H1 (cell line): ENCODE results near the gene TAGLN2. TPM values are rescaled to one million over a fixed set of nuclear protein-coding genes. Genes with fewer than 3 reads are reported as not detected.

Source experiments
- CTCF ChIA-PET: fragments of 300-600 bp; sonication (Branson Sonifier 250); formaldehyde crosslinking; loops from one replicate; lab custom pipeline; 2021; ENCODE audit not compliant: partially characterized antibody; lab: Charles Lee
- POLR2A ChIA-PET: fragments of 300-600 bp; sonication (Branson Sonifier 250); formaldehyde crosslinking; loops from one replicate; lab custom pipeline; 2021; ENCODE audit warnings: inconsistent platforms; ENCODE audit not compliant: partially characterized antibody; lab: Charles Lee
- DNase-seq, 2 experiments: peaks; one replicate each; pipeline versions ENCODE4 v3.0.0 to v3.0.0-alpha.2; 2010 to 2022; ENCODE audit warnings: low spot score in 2 of 2, low read depth in 1 of 2, mixed read lengths in 1 of 2
- FAIRE-seq: peaks from 2 replicates; lab custom pipeline; 2011; peaks lifted over from hg19 to GRCh38; lab: Jason Lieb, UNC
- H2AFZ ChIP-seq: 2 replicates; pipeline ENCODE4 v1.8.1; 2012; ENCODE audit warnings: low read length, inconsistent platforms
- H2AK5ac ChIP-seq: 2 replicates; pipeline ENCODE4 v1.6.1; 2013; ENCODE audit warnings: low read depth, low read length
- H2BK120ac ChIP-seq: replicated peaks from 2 replicates; pipeline ENCODE3; 2013; ENCODE audit warnings: low read depth, low read length, inconsistent platforms
- H2BK12ac ChIP-seq: 2 replicates; pipeline ENCODE4 v1.6.1; 2013; ENCODE audit warnings: low read depth, low read length
- H2BK15ac ChIP-seq: 2 replicates; pipeline ENCODE4 v1.6.1; 2013; ENCODE audit warnings: low read length
- H2BK20ac ChIP-seq: 2 replicates; pipeline ENCODE4 v1.6.1; 2013; ENCODE audit warnings: low read length
- H2BK5ac ChIP-seq: 2 replicates; pipeline ENCODE4 v1.6.1; 2013; ENCODE audit warnings: low read depth, low read length
- H3K14ac ChIP-seq: 2 replicates; pipeline ENCODE4 v1.6.1; 2013; ENCODE audit warnings: inconsistent platforms; ENCODE audit not compliant: insufficient read length
- H3K18ac ChIP-seq: 2 replicates; pipeline ENCODE4 v1.6.1; 2013; ENCODE audit warnings: low read length; ENCODE audit errors: extremely low read depth
- H3K23ac ChIP-seq: 2 replicates; pipeline ENCODE4 v1.6.1; 2013; ENCODE audit warnings: inconsistent platforms; ENCODE audit not compliant: insufficient read length
- H3K23me2 ChIP-seq: 2 replicates; pipeline ENCODE4 v1.6.1; 2013; ENCODE audit warnings: low read depth, low read length
- H3K27ac ChIP-seq: 2 replicates; pipeline ENCODE4 v1.6.1; 2011; ENCODE audit warnings: low read depth, low read length, inconsistent platforms
- H3K27me3 ChIP-seq, 4 experiments: replicated peaks in 1 of 4; 1 replicate in 1 of 4; 2 replicates in 3 of 4; pipeline versions ENCODE4 v1.6.1 to v1.8.1; 2011 to 2013; ENCODE audit warnings: low read length in 3 of 4, mild to moderate bottlenecking in 3 of 4, inconsistent platforms in 2 of 4, mixed read lengths in 2 of 4, moderate library complexity in 1 of 4; ENCODE audit not compliant: control insufficient read depth in 3 of 4, insufficient read depth in 3 of 4; ENCODE audit errors: extremely low read depth in 1 of 4
- H3K36me3 ChIP-seq, 4 experiments: 2 replicates each; pipeline versions ENCODE4 v1.6.1 to v1.8.1; 2011 to 2013; ENCODE audit warnings: mild to moderate bottlenecking in 4 of 4, low read length in 3 of 4, moderate library complexity in 2 of 4, control low read depth in 1 of 4, inconsistent platforms in 1 of 4; ENCODE audit not compliant: insufficient read depth in 4 of 4, control insufficient read depth in 2 of 4
- H3K4ac ChIP-seq: replicated peaks from 2 replicates; pipeline ENCODE3; 2013; ENCODE audit warnings: low read length, low read depth, mixed read lengths, inconsistent platforms; ENCODE audit not compliant: insufficient read length
- H3K4me1 ChIP-seq, 4 experiments: replicated peaks in 1 of 4; 1 replicate in 1 of 4; 2 replicates in 3 of 4; pipeline versions ENCODE4 v1.6.1 to v1.8.1; 2011 to 2013; ENCODE audit warnings: low read length in 3 of 4, inconsistent platforms in 2 of 4, mixed read lengths in 1 of 4; ENCODE audit not compliant: insufficient read depth in 4 of 4, control insufficient read depth in 3 of 4
- H3K4me2 ChIP-seq, 2 experiments: 2 replicates each; pipeline versions ENCODE4 v1.6.1 to v1.8.1; 2011 to 2013; ENCODE audit warnings: low read depth in 2 of 2, low read length in 2 of 2, control low read depth in 1 of 2, inconsistent platforms in 1 of 2, mild to moderate bottlenecking in 1 of 2; ENCODE audit not compliant: insufficient read depth in 1 of 2
- H3K4me3 ChIP-seq, 4 experiments: fragments of 200-600, 300-600 bp in 1 of 4; sonication (generic), shearing (Covaris generic), sonication (Bioruptor Twin) in 1 of 4; 2 replicates each; pipeline versions ENCODE4 v1.5.1 to v1.8.1; 2011 to 2016; ENCODE audit warnings: low read length in 4 of 4, low read depth in 3 of 4, control low read depth in 2 of 4, inconsistent platforms in 2 of 4, mild to moderate bottlenecking in 2 of 4, mixed read lengths in 1 of 4, moderate library complexity in 1 of 4; ENCODE audit not compliant: insufficient read depth in 2 of 4; ENCODE audit errors: extremely low read depth in 1 of 4
- H3K56ac ChIP-seq: replicated peaks from 2 replicates; pipeline ENCODE3; 2013; ENCODE audit warnings: low read depth, mild to moderate bottlenecking, mixed read lengths, low read length, inconsistent platforms; ENCODE audit not compliant: insufficient read length
- H3K79me1 ChIP-seq: 2 replicates; pipeline ENCODE4 v1.6.1; 2013; ENCODE audit warnings: low read depth, low read length, control low read depth
- H3K79me2 ChIP-seq, 2 experiments: 2 replicates each; pipeline versions ENCODE4 v1.6.1 to v1.8.1; 2012 to 2013; ENCODE audit warnings: low read length in 2 of 2, mild to moderate bottlenecking in 2 of 2, inconsistent platforms in 1 of 2; ENCODE audit not compliant: insufficient read depth in 2 of 2, control insufficient read depth in 1 of 2
- H3K9ac ChIP-seq, 4 experiments: replicated peaks in 1 of 4; 1 replicate in 1 of 4; 2 replicates in 3 of 4; pipeline versions ENCODE4 v1.6.1 to v1.8.1; 2011 to 2013; ENCODE audit warnings: low read depth in 3 of 4, low read length in 3 of 4, control low read depth in 2 of 4, mild to moderate bottlenecking in 2 of 4, moderate library complexity in 2 of 4, inconsistent platforms in 1 of 4; ENCODE audit errors: extremely low read depth in 1 of 4
- H3K9me3 ChIP-seq, 2 experiments: 2 replicates each; pipeline versions ENCODE4 v1.6.1 to v1.8.1; 2012 to 2013; ENCODE audit warnings: mild to moderate bottlenecking in 2 of 2, moderate library complexity in 2 of 2, control low read depth in 1 of 2, inconsistent platforms in 1 of 2, low read depth in 1 of 2, low read length in 1 of 2, mixed read lengths in 1 of 2; ENCODE audit not compliant: insufficient read depth in 2 of 2
- H4K20me1 ChIP-seq, 2 experiments: replicated peaks in 1 of 2; 2 replicates each; pipeline versions ENCODE3 to v1.8.1; 2011 to 2013; ENCODE audit warnings: inconsistent platforms in 2 of 2, low read length in 2 of 2, mild to moderate bottlenecking in 1 of 2; ENCODE audit not compliant: insufficient read depth in 2 of 2, control insufficient read depth in 1 of 2
- H4K5ac ChIP-seq: 2 replicates; pipeline ENCODE4 v1.6.1; 2013; ENCODE audit warnings: low read length, low read depth, mixed read lengths, inconsistent platforms; ENCODE audit not compliant: insufficient read length
- H4K8ac ChIP-seq: 2 replicates; pipeline ENCODE4 v1.8.0; 2013; ENCODE audit warnings: mild to moderate bottlenecking, moderate library complexity, low read length, inconsistent platforms; ENCODE audit not compliant: insufficient read depth; ENCODE audit errors: extremely low read depth
- H4K91ac ChIP-seq: replicated peaks from 2 replicates; pipeline ENCODE3; 2013; ENCODE audit warnings: low read length, mixed read lengths, inconsistent platforms; ENCODE audit not compliant: insufficient read length
- CBX5 ChIP-seq: fragments of 300-800, 300-1000 bp; sonication (generic); IDR thresholded peaks from 2 replicates; pipeline ENCODE4 v1.7.1; 2016; ENCODE audit warnings: antibody characterized with exemption, low read length, low read depth
- YY1 ChIP-seq: IDR thresholded peaks from 2 replicates; pipeline ENCODE4 v1.6.1; 2011; ENCODE audit warnings: low read depth, mild to moderate bottlenecking, low read length
- WGBS, 2 experiments: shearing (Covaris generic) in 1 of 2; methylation state at CpG; one replicate each; pipeline versions ENCODE4 v1.1.6 to v1.1.7; 2013 to 2015; ENCODE audit warnings: low lambda C conversion rate in 2 of 2, mixed read lengths in 2 of 2, inconsistent platforms in 1 of 2, low coverage in 1 of 2, missing lambda C conversion rate in 1 of 2; ENCODE audit not compliant: insufficient replicate concordance in 2 of 2, insufficient coverage in 1 of 2, insufficient read length in 1 of 2; ENCODE audit errors: extremely low coverage in 1 of 2, missing lambda C conversion rate in 1 of 2; 5-methylcytosine and 5-hydroxymethylcytosine counted together
- polyA plus RNA-seq, 7 experiments: library from polyadenylated mRNA; depleted of rRNA in 3 of 7; stranded (reverse) in 5 of 7; unstranded in 2 of 7; fragments of >200 nt in 5 of 7; fragments of 200-250 nt in 2 of 7; gene quantifications; 1 replicate in 5 of 7; 2 replicates in 1 of 7; 4 replicates in 1 of 7; pipeline versions ENCODE4 v1.2.1 to v1.2.3, GENCODE V29; 2011 to 2013; ENCODE audit warnings: missing spikeins in 2 of 7, mixed read lengths in 2 of 7
- total RNA-seq: library from RNA; stranded (reverse); fragmentation: NEBNext Ultra II Directional; extraction: Animal tissue kit (Norgen Biotek cat#: 25700); gene quantifications from 2 replicates; pipeline ENCODE4 v1.2.1, GENCODE V29; 2021

The TAGLN2 gene
- total and polyA plus RNA-seq, 2 of the 8 experiments (the other 6 are each of a cell fraction or from before 2014, with no cell fraction given), result 93.0 to 114 TPM

DNA sequence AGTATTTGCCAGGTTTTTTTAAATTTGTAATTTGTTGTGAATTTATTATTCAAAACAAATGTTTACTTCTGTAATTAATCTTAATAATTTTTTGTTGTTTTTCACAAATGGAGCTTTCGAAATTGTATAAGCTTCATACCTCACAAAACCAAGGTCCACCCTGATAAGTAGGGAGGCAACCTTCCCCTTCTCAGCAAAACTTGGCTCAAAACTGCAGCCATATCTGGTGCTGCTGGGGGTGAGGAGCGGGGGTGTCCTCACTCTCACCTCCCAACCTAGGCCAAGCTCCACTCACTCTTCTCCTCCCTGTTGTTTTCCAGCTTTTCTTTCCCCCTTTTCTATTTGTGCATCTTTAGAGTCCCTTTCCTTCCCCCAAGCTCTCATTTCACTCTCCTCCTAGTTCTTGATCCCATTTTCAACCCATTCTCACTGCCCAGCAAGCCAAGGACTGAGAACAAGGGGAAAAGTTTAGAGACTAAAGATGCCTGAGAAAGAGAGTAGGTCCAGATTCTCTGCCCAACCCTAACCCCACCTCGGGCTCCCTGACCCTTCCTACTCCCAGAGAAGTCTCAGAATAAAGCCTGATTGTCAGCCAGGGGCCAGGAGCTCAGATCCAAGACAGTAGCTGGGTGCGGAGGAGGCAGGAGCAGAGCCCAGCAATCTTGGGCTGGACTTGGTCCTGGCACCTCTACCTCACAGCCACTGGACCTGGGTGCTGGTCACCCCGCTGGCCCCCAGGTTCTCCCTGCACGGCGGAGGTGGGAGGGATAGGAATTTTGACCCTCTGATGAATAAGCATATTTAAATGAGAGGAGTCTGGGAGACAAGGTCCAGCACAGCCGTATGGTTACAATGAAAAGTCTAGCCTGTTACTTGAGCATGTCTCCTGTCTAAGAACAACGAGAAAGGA is 17.0 kb downstream of the TAGLN2 start:
- WGBS, 2 experiments, result 75% methylated on average over 9 of the region's 9 CpGs; no CpG with 5 or more reads in 1 of the 2 experiments

More for the DNA sequence above, 17.0 kb downstream of the TAGLN2 start:
- no peaks in the 10 kb centered on the region for H3K36me3 ChIP-seq
- no peaks in the 10 kb centered on the region for H3K9me3 ChIP-seq
- H3K4me2 ChIP-seq, result no peak overlapping the region
- FAIRE-seq (no peak), DNase-seq (no peak)
- H3K4me1 ChIP-seq, result peaks cover 3 to 17% (median 12%) of the 10 kb centered on the region in 4 experiments
- no peak overlapping the region for H3K23ac ChIP-seq
- no peak overlapping the region for H2BK20ac ChIP-seq
- no peak for TF ChIP-seq YY1
- TF ChIP-seq CBX5, result no peak
- no peaks in the 10 kb centered on the region; a peak in 1 of 7 replicates for H3K27me3 ChIP-seq
- H3K27ac ChIP-seq, result no peak overlapping the region
- no peak overlapping the region for H2BK15ac ChIP-seq
- H2BK5ac ChIP-seq, result no peak overlapping the region
- H3K14ac ChIP-seq, result no peak overlapping the region
- CTCF ChIA-PET, result interaction anchor here (0.6 to 1.6 kb wide), 8 partner anchors 8 to 99 kb away, joined by 3 to 4 read pairs (median 4); partner anchors contain the start of gene TAGLN2
- H4K91ac ChIP-seq, result no peak overlapping the region
- no peaks in the 10 kb centered on the region for H3K79me1 ChIP-seq
- no peaks in the 10 kb centered on the region for H3K23me2 ChIP-seq
- H3K18ac ChIP-seq, result no peak overlapping the region
- H2BK120ac ChIP-seq, result no peak overlapping the region
- no peaks in the 10 kb centered on the region for H4K20me1 ChIP-seq
- H3K4ac ChIP-seq, result no peak overlapping the region
- no peaks in the 10 kb centered on the region for H3K79me2 ChIP-seq
- POLR2A ChIA-PET, result interaction anchor here (1.4 kb wide), 1 partner anchor 16 kb away, joined by 3 read pairs; no protein-coding TSS in a partner anchor
- H2BK12ac ChIP-seq, result no peak overlapping the region
- H2AFZ ChIP-seq, result no peak overlapping the region
- no peak overlapping the region for H3K56ac ChIP-seq
- H2AK5ac ChIP-seq, result no peak overlapping the region
- no peak overlapping the region for H4K5ac ChIP-seq
- no peak overlapping the region for H4K8ac ChIP-seq
- H3K4me3 ChIP-seq, result no peak overlapping the region
- no peak overlapping the region for H3K9ac ChIP-seq
